ENCODE data around the gene FKBP1B.

The FKBP1B gene

DNA sequence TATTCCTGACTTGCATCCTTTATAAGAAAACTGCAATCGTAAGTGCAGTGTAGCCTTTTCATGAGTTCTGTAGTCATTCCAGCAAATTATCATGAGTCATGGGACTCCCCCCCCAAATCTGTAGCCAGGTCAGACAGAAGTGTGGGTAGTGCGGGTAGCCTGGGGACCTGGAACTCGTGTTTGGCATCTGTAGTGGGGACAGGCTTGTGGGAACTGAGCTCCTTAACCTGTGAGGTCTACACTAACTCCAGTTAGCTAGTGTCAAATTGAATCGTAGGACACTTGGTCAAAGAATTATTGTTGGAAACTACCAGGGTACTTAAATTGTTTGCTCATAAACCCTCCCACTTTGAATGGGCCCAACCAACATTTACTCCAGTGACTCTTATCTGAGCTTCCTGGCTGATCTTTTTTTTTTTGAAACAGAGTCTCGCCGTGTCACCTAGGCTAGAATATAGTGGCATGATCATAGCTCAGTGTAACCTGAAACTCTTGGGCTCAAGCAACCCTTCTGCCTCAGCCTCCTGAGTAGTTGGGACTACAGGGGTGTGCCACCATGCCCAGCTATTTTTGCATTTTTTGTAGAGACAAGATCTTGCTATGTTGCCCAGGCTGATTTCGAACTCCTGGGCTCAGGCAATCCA, 61.2 kb downstream of the FKBP1B start:
- FAIRE-seq (no peak), DNase-seq (ENCODE audit: insufficient read length) (no peak)
- TF ChIP-seq POLR2AphosphoS5 (IDR thresholded peaks at IDR 0.05; ENCODE audit: low read depth, low read length) (no peak), TAF1 (IDR thresholded peaks at IDR 0.05; ENCODE audit: borderline replicate concordance, low read depth, low read length) (no peak), POLR2A (IDR thresholded peaks at IDR 0.05; ENCODE audit: low read depth, low read length) (no peak)

DNA sequence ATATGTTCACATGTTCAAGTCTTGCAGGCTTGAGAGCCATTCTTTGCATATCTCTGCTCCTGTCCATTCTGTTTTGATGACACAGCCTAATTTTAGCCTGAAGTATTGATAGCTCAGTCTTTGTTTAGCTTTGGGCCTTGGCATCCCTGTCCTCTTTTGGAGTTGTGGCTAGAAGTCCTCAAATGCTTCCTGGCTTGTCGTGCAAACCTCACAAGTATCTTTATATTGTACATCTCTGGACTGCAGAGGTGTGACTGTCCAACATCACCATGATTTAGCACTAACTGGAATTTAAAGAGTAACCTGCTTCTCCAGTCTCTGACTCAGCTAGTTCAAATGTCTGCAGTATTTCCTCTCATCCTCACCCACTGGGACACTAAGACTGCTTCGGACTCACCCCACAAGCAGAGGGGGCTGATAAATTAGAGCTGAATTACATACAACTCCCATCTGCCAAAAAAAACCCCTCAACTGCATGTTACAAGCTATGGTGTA, 61.9 kb downstream of the FKBP1B start:
- TF ChIP-seq POLR2AphosphoS5 (IDR thresholded peaks at IDR 0.05; ENCODE audit: low read depth, low read length) (no peak), TAF1 (IDR thresholded peaks at IDR 0.05; ENCODE audit: borderline replicate concordance, low read depth, low read length) (no peak), POLR2A (IDR thresholded peaks at IDR 0.05; ENCODE audit: low read depth, low read length) (no peak)
- FAIRE-seq (no peak), DNase-seq (ENCODE audit: insufficient read length) (no peak)
